Erythroblast (primary cell): ENCODE measurements around the gene ADK.
A peak's percentile ranks its signal among the peaks of the same experiment; 100 is the strongest.

Source experiments
- DNase-seq, 2 experiments: peaks; one replicate each; lab custom pipeline; 2025; lab: John Stamatoyannopoulos, UW
- GATA1 ChIP-seq: IDR thresholded peaks from 2 replicates; pipeline ENCODE4 v1.6.1; 2011; ENCODE audit warnings: low read depth, mild to moderate bottlenecking, control low read depth, low read length, moderate library complexity
- POLR2A ChIP-seq: IDR thresholded peaks from 2 replicates; pipeline ENCODE4 v1.6.1; 2011; ENCODE audit warnings: mild to moderate bottlenecking, low read length

ADK gene

GRCh38 chr10:74300666-74301065 lies 149.6 kb downstream of the ADK start:
- no peak for TF ChIP-seq POLR2A
- TF ChIP-seq GATA1: no peak
- DNase-seq: no peak

DNA sequence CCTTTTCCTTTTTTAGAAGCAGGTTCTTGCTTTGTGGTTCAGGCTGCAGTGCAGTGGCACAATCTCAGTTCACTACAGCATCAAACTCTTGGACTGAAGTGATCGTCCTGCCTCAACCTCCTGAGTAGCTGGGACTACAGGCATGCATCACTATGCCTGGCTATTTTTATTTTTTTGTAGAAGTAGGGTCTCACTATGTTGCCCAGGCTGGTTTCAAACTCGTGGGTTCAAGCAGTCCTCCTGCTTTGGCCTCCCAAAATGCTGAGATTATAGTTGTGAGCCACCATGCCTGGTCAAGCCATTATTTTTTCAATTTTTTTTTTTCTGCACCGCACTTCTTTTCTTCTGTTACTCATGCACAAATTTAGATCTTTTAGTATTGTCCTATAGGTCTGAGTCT lies 154.7 kb downstream of the ADK start:
- TF ChIP-seq GATA1 (no peak), POLR2A (no peak)
- DNase-seq: no peak

DNA sequence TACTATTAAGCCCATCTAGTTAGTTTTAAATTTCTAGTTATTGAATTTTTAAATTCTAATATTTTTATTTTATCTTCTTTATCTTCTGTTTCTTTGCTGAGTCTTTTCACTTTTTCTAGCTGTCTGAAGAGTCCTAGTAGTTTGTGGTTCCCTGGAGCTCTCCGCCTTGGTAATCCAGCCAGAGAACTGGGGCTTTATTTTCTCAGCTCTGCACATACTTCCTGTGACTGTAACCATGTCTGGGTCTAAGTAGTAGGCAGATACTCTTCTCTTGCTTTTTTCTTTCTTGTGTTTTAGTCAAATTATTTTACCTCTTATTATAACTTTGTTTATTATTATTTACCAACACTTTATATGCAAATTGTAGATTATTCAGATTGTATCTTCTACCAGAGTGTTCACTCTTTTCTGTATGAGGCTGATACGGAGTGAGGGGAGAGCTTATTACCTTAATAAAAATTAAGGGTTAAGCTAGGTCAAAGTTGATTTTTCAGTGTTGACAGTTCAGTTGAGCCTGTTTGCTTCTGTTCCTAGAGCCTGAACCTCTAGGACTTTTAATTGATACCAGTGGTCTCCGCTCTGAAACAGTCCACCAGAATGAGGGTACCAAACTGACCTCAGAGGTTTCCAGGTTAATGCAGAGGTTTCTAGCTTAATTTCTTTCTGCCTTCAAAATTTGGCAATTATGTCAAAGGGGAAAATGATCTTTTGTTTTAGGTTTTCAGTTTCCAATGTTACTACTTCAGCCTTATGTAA lies 155.4 kb downstream of the ADK start:
- no peak for DNase-seq
- TF ChIP-seq POLR2A (no peak), GATA1 (no peak)

- TF ChIP-seq GATA1 (no peak), POLR2A (no peak)
- DNase-seq: no peak
Observed at GRCh38 chr10:74307061-74307651, 156.1 kb downstream of the ADK start.

- no peak for DNase-seq
- TF ChIP-seq POLR2A (no peak), GATA1 (no peak)
Observed at GRCh38 chr10:74310652-74311257, 159.7 kb downstream of the ADK start.

DNA sequence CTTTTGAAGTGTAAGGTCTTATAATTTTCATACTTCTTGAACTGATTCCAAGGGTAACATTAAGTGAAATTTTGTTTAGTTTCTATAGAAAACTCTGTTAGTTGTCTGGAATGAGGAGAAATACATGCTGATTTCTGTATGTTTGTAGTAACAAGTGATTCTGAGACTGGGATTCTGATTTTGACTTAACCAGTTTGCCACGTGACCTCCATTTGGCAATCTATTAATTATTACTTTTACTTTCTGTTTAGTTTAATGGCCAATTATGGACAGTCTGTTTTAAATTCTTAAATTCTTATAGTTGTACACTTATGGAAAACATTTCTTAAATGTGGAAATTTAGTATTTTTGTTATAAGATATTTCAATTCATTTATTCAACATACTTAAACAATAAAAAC lies 163.1 kb downstream of the ADK start:
- DNase-seq: no peak

DNA sequence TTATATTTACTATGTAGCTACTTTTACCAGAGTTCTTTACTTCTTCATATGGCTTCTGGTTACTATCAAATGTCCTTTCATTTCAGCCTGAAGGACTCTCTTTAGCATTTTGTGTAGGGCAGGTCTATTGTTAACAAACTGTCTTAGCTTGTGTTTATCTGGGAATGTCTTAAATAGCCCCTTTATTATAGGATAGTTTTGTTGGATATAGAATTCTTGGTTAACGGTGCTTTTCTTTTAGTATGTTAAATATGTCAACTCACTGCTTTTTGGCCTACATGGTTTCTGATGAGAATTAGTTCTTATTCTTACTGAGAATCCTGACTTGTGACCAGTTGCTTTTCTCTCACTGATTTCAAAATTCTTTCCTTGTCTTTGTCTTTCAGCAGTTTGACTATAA lies 169.0 kb downstream of the ADK start:
- DNase-seq: no peak
- TF ChIP-seq POLR2A (no peak), GATA1 (no peak)

More for the DNA sequence above, 163.1 kb downstream of the ADK start:
- TF ChIP-seq GATA1 (no peak), POLR2A (no peak)

- no peak for TF ChIP-seq POLR2A
- no peak for TF ChIP-seq GATA1
- no peak for DNase-seq
Observed at GRCh38 chr10:74320717-74321116, 169.7 kb downstream of the ADK start.

DNA sequence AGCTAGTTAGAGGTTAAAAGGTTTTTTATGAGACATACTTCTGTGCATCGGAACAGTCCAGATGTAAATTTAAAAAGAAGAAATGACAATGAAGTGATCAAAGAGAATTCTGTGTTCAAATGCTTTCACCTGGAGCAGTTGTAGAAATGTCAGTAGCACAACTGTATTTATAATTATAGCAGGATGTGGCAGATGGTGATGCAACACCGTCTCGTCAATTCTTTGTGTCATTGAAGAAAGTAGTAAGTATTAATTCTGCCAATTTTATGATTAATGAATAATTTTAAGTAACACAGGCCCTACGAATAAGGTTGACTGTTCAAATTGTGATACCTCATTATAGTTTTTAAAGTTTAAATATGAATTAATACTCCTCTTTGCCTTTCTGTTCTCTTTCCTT lies 171.1 kb downstream of the ADK start:
- TF ChIP-seq POLR2A (no peak), GATA1 (no peak)
- no peak for DNase-seq

DNA sequence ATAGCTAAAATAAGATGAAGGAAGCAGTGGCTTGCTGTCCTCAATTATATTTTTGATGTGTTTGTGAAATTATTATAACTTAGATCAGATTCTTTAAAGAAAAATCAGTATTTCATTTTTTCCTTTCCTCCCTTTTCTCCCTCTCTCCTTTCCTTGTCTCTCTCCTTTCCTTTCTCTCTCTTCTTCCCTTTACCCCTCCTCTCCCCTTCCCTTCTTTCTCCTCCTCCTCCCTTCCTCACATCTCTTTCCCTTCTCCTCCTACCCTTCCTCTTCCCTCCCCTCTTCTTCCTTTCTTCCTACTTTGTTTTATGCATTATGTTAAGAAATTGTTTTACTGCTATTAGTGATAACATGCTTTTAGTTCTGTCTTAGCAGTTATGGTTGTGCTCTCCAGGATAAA lies 171.5 kb downstream of the ADK start:
- TF ChIP-seq POLR2A (no peak), GATA1 (no peak)
- DNase-seq: no peak

DNA sequence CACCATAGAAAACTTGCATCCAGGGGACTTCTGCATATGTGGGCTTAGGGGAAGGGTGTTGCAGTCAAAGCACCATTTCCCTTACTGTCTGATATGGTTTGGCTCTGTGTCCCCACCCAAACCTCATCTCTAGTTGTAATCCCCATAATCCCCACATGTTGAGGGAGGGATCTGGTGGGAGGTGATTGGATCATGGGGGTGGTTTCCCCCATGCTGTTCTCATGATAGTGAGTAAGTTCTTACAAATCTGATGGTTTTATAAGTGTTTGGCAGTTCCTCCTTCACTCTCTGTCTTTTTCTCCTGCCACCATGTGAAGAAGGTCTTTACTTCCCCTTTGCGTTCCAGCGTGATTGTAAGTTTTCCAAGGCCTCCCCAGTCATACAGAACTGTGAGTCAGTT lies 177.4 kb downstream of the ADK start:
- peak; percentile 3 to 42 for DNase-seq
- TF ChIP-seq POLR2A (no peak), GATA1 (no peak)

DNA sequence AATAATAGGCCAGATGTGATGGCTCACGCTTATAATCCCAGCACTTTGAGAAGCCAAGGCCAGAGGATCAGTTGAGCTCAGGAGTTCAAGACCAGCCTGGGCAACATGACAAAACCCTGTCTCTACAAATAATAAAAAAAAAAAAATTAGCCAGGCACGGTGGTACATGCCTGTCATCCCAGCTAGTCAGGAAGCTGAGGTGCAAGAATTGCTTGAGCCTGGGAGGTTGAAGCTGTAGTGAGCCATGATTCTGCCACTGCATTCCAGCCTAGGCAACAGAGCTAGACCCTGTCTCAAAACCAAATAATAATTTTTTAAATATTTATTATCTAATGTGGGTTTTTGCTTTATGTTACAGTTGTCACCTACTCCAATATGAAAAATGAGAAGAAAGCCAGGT lies 178.9 kb downstream of the ADK start:
- DNase-seq: no peak
- TF ChIP-seq POLR2A (no peak), GATA1 (no peak)

- TF ChIP-seq POLR2A (no peak), GATA1 (no peak)
Observed at GRCh38 chr10:74330646-74331045, 179.6 kb downstream of the ADK start.

GRCh38 chr10:74332398-74332797 lies 181.4 kb downstream of the ADK start:
- no peak for TF ChIP-seq POLR2A
- TF ChIP-seq GATA1: no peak
- DNase-seq: no peak

More at GRCh38 chr10:74330646-74331045, 179.6 kb downstream of the ADK start:
- DNase-seq: no peak

DNA sequence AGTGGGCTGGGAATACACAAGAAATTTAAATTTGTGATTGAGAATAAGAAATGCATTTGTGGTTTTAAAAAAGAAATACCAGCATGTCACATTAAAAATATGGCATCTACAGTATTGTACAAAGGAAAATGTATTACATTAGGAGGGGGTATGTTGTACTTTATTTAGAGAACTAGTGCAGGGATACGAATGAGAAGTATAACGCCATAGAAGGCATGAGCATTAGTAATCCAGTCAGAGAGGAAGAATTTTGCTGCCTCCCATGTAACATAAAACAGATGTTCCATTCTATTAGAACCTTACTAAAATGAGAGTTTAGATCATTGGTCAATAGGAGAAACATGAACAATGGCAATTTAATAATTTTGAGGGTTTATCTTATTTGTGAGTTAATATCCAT lies 182.2 kb downstream of the ADK start:
- no peak for DNase-seq
- no peak for TF ChIP-seq GATA1
- TF ChIP-seq POLR2A: no peak
